Lung microvascular endothelial cell (primary cell): ENCODE data around the gene SPG11. TPM values are rescaled to one million over a fixed set of nuclear protein-coding genes. Genes with fewer than 3 reads are reported as not detected.

Source experiments
- DNase-seq, 2 donors: peaks; one replicate each; pipeline versions ENCODE4 v3.0.0 to v3.0.0-alpha.2; 2010; ENCODE audit warnings: low read depth in 2 of 2
- total RNA-seq: library from RNA; depleted of rRNA; stranded (reverse); fragments of >200 nt; gene quantifications from 2 replicates; pipeline ENCODE4 v1.2.1, GENCODE V29; 2014

SPG11 gene
- total RNA-seq, 1 donor from 2014 or later: 29.8 TPM

DNA sequence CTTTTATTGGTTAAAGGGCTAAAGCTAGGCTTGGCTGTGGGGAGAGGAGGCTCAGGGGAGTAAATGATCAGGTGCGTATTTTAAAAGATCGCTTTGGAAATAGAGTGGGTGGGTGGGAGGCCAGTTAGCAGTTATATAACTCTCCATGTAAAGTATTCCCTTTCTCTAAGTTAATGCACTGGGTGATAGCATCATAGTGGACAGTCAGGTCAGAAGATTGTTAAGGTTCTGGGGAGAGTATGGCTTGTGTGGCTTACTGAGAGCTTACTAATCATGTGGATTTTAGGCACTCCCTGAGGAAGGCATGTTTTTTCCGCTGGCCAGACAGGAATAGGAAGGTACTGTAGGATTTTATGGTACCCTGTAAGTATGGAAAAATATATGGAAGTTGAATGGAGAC, 132.8 kb downstream of the SPG11 start:
- DNase-seq: no peak

DNA sequence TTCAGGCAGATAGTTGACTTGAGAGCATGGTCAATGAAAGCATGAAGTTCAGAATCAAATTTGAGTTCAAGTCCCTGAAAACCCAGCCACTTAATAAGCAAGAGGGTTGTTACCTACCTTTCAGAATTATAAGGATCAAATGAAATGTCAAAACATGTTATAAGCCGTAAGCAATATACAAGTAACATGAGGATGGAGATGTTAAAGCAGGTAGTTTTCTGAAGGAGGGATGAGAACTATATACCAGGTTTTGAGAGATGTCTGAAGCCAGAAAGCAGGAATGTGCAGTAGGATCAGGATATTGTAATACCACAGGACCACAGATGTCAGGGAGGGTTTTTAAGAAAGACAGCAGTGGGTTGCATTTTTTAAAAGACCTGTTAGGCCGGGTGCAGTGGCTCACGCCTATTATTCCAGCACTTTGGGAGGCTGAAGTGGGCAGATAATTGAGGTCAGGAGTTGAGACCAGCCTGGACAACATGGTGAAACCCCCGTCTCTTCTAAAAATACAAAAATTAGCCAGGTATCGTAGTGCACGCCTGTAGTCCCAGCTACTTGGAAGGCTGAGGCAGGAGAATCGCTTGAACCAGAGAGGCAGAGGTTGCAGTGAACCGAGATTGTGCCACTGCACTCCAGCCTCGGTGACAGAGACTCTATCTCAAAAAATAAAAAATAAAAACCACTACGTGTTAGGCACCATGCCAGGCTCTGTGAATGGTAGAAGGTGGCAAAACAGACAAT, 133.4 kb downstream of the SPG11 start:
- no peak for DNase-seq

DNA sequence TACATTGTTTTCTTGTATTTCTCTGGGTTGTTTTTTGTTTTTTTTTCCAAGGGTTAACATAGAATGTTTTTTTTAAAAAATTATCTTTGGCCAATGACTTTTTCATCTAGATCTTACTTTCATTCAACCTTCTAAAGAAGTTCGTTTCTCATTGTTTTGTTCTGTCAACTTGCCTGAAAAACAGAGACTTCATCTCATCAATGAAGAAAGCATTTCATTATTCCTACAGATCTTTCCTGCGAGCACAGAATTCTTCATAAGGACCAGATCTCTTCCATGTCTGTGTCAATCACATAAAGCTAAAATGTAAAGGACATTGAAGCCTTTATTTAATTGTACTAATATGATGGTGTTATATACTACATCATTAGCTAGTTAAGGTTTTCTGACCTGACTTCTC, 136.2 kb downstream of the SPG11 start:
- no peak for DNase-seq

DNA sequence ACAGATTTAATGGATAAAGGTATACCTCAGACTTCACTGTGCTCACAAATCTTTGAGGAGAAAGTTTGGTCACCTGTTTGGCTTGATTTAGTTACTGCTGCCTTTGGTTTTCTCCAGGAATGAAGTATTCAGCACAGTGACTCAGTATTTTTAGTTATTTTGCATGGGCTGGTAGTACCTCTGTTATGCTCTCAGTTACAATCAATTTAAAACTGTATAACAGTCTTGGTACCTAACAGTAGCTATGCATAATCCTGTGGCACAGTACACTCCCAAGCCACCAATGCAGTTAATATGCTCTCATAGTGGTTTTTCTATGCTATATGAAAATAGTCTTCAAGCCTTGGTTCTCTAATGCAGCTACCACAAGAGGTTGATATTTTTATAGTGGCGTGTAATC, 138.4 kb downstream of the SPG11 start:
- no peak for DNase-seq

DNA sequence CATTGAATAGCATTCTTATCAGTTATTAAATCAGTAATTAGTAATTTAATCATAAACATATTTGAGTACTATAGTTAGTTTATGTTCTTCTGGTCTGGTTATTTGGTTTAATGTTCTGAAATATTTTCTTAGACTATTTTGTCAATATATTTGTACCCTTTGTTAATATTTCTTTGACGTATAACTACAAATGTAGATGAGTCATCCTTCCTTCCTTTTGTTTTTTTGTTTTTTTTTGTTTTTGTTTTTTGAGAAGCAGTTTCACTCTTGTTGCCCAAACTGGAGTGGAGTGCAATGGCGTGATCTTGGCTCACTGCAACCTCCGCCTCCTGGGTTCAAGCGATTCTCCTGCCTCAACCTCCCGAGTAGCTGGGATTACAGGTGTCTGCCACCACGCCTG, 143.9 kb downstream of the SPG11 start:
- DNase-seq: peak; percentile 17 to 32

DNA sequence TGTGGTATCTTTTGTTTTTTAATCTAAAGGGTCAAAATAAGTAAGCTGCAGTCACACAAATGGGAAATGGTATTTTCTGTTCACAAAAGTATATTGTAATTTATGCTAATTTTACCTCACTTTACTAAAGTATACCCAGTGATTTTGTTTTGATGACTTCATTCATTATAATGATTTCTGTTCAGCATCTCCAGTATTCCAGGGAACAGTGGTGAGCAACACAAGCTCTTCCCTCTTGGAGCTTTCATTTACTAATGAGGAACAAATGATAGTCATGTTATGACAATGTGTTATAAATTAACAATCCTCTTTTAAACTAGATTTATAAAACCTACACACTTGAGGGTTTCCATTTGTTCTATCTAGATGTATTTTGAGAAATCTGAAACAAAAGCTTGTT, 147.0 kb downstream of the SPG11 start:
- DNase-seq: no peak

Other genes starting within 250 kb of the SPG11 start
- 50.6 and 73.8 TPM in 2 replicates for gene CTDSPL2, start 236.0 kb downstream of the SPG11 start, total RNA-seq
- gene EIF3J, start 126.5 kb downstream of the SPG11 start, total RNA-seq: 33.6 and 39.3 TPM in 2 replicates
- gene PATL2, start 47.7 kb upstream of the SPG11 start, total RNA-seq: under 0.01 TPM in 1 of 2 replicates, not detected in the other
- 1,882 and 2,489 TPM in 2 replicates for gene B2M, start 47.9 kb upstream of the SPG11 start, total RNA-seq
- gene TRIM69, start 72.9 kb upstream of the SPG11 start, total RNA-seq: 6.1 and 8.5 TPM in 2 replicates